IPS-15b (cell line): ENCODE measurements around the gene PRKCE.
"Not testable (repeated sequence)": the region's sequence is repeated elsewhere in the genome, so short reads cannot be mapped to it uniquely, and the experiment has no call there.

ENCODE experiments used
- H3K27me3 ChIP-seq: one replicate; pipeline ENCODE4 v1.6.1; 2013; ENCODE audit warnings: low read length; ENCODE audit not compliant: control insufficient read depth, insufficient read depth
- H3K36me3 ChIP-seq: one replicate; pipeline ENCODE4 v1.6.1; 2013; ENCODE audit warnings: low read length; ENCODE audit not compliant: control insufficient read depth, insufficient read depth
- H3K4me1 ChIP-seq: one replicate; pipeline ENCODE4 v1.6.1; 2013; ENCODE audit warnings: mild to moderate bottlenecking, low read length; ENCODE audit not compliant: control insufficient read depth, insufficient read depth
- H3K4me3 ChIP-seq: one replicate; pipeline ENCODE4 v1.5.1; 2013; ENCODE audit warnings: low read depth, low read length
- H3K9ac ChIP-seq: one replicate; pipeline ENCODE4 v1.6.1; 2013; ENCODE audit warnings: low read depth, mild to moderate bottlenecking, low read length
- H3K9me3 ChIP-seq: one replicate; pipeline ENCODE4 v1.6.1; 2013; ENCODE audit warnings: mild to moderate bottlenecking, low read length; ENCODE audit not compliant: control insufficient read depth, insufficient read depth

Gene PRKCE

GRCh38 chr2:46194856-46195255 is 543.4 kb downstream of the PRKCE start:
- H3K9me3 ChIP-seq: no peaks in the 10 kb centered on the region
- H3K36me3 ChIP-seq: no peaks in the 10 kb centered on the region
- no peaks in the 10 kb centered on the region for H3K4me1 ChIP-seq
- no peaks in the 10 kb centered on the region for H3K27me3 ChIP-seq
- H3K9ac ChIP-seq: no peak overlapping the region
- H3K4me3 ChIP-seq: no peak overlapping the region

GRCh38 chr2:46195819-46196218 is 544.3 kb downstream of the PRKCE start:
- Histone ChIP-seq H3K9ac (no peak overlapping the region), H3K36me3 (no peaks in the 10 kb centered on the region), H3K4me1 (no peaks in the 10 kb centered on the region), H3K4me3 (no peak overlapping the region), H3K27me3 (no peaks in the 10 kb centered on the region), H3K9me3 (no peaks in the 10 kb centered on the region)

- no peak overlapping the region for H3K9ac ChIP-seq
- no peak overlapping the region for H3K4me3 ChIP-seq
- no peaks in the 10 kb centered on the region for H3K9me3 ChIP-seq
- no peaks in the 10 kb centered on the region for H3K36me3 ChIP-seq
- no peaks in the 10 kb centered on the region for H3K27me3 ChIP-seq
- no peaks in the 10 kb centered on the region for H3K4me1 ChIP-seq
These were observed 545.5 kb downstream of the PRKCE start for GRCh38 chr2:46196871-46197462.

- no peaks in the 10 kb centered on the region for H3K9me3 ChIP-seq
- H3K36me3 ChIP-seq: no peaks in the 10 kb centered on the region
- H3K9ac ChIP-seq: no peak overlapping the region
- no peak overlapping the region for H3K4me3 ChIP-seq
- no peaks in the 10 kb centered on the region for H3K27me3 ChIP-seq
- no peaks in the 10 kb centered on the region for H3K4me1 ChIP-seq
These were observed 546.2 kb downstream of the PRKCE start for GRCh38 chr2:46197672-46198071.

GRCh38 chr2:46198164-46198883 is 546.8 kb downstream of the PRKCE start:
- Histone ChIP-seq H3K4me3 (no peak overlapping the region), H3K9me3 (no peaks in the 10 kb centered on the region), H3K27me3 (no peaks in the 10 kb centered on the region), H3K9ac (no peak overlapping the region), H3K4me1 (no peaks in the 10 kb centered on the region), H3K36me3 (no peaks in the 10 kb centered on the region)

- Histone ChIP-seq H3K4me3 (no peak overlapping the region), H3K36me3 (no peaks in the 10 kb centered on the region), H3K9me3 (no peaks in the 10 kb centered on the region), H3K9ac (no peak overlapping the region), H3K4me1 (no peaks in the 10 kb centered on the region), H3K27me3 (no peaks in the 10 kb centered on the region)
These were observed 547.5 kb downstream of the PRKCE start for GRCh38 chr2:46198966-46199365.

GRCh38 chr2:46200100-46200690 is 548.7 kb downstream of the PRKCE start:
- no peak overlapping the region for H3K4me3 ChIP-seq
- H3K4me1 ChIP-seq: peaks cover 1% of the 10 kb centered on the region
- H3K36me3 ChIP-seq: no peaks in the 10 kb centered on the region
- no peak overlapping the region for H3K9ac ChIP-seq
- H3K27me3 ChIP-seq: no peaks in the 10 kb centered on the region
- H3K9me3 ChIP-seq: no peaks in the 10 kb centered on the region

- Histone ChIP-seq H3K9ac (no peak overlapping the region), H3K9me3 (no peaks in the 10 kb centered on the region), H3K36me3 (no peaks in the 10 kb centered on the region), H3K4me1 (peaks cover 6% of the 10 kb centered on the region), H3K27me3 (no peaks in the 10 kb centered on the region), H3K4me3 (no peak overlapping the region)
These were observed 549.6 kb downstream of the PRKCE start for GRCh38 chr2:46200861-46201605.

- no peaks in the 10 kb centered on the region for H3K9me3 ChIP-seq
- no peak overlapping the region for H3K4me3 ChIP-seq
- H3K27me3 ChIP-seq: no peaks in the 10 kb centered on the region
- no peak overlapping the region for H3K9ac ChIP-seq
- no peaks in the 10 kb centered on the region for H3K36me3 ChIP-seq
- H3K4me1 ChIP-seq: peaks cover 6% of the 10 kb centered on the region
These were observed 551.0 kb downstream of the PRKCE start for GRCh38 chr2:46202453-46202852.

- Histone ChIP-seq H3K9ac (no peak overlapping the region), H3K27me3 (no peaks in the 10 kb centered on the region), H3K9me3 (no peaks in the 10 kb centered on the region), H3K36me3 (no peaks in the 10 kb centered on the region), H3K4me1 (peaks cover 6% of the 10 kb centered on the region), H3K4me3 (no peak overlapping the region)
These were observed 551.5 kb downstream of the PRKCE start for GRCh38 chr2:46202987-46203386.

GRCh38 chr2:46203636-46204035 is 552.2 kb downstream of the PRKCE start:
- not testable (repeated sequence) for H3K4me3 ChIP-seq, H3K27me3 ChIP-seq, H3K36me3 ChIP-seq

More at GRCh38 chr2:46203636-46204035, 552.2 kb downstream of the PRKCE start:
- H3K9ac ChIP-seq, H3K4me1 ChIP-seq, H3K9me3 ChIP-seq: not testable (repeated sequence)
